Measurements from ENCODE around the gene NAT14.

NAT14 gene

GRCh38 chr19:55453511-55454260, 31.3 kb upstream of the NAT14 start:
- DNase-seq (ENCODE audit: low spot score) = no peak
- no peak for FAIRE-seq

DNA sequence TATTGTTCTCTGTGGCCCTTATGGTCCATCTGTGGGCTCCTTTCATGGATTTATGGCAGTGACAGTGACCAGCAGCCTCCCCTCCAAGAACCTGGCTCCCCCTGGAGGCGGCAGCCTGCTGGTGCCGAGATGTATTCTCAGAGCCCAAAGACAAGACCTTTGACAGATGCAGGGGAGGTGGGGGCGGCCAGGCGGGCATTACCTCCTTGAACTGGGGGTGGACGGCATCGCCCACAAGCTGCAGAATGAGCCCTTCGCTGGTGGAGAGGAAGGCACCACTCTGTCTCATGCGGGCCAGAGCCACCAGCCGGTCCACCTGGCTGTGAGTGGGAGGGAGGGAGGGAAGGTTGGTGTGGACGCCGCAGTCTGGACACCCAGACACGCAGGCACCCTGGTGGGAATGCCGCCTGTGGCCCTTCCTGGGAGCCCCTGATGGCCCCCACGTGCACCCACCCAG, 30.2 kb upstream of the NAT14 start:
- FAIRE-seq (no peak), DNase-seq (ENCODE audit: low spot score) (peak; percentile 56)

GRCh38 chr19:55455576-55456235, 29.3 kb upstream of the NAT14 start:
- FAIRE-seq = no peak
- no peak for DNase-seq (ENCODE audit: low spot score)

- FAIRE-seq (no peak), DNase-seq (ENCODE audit: low spot score) (no peak)
These were observed 28.6 kb upstream of the NAT14 start for GRCh38 chr19:55456347-55456746.

GRCh38 chr19:55457683-55458457, 27.1 kb upstream of the NAT14 start:
- FAIRE-seq = no peak
- DNase-seq (ENCODE audit: low spot score) = no peak

DNA sequence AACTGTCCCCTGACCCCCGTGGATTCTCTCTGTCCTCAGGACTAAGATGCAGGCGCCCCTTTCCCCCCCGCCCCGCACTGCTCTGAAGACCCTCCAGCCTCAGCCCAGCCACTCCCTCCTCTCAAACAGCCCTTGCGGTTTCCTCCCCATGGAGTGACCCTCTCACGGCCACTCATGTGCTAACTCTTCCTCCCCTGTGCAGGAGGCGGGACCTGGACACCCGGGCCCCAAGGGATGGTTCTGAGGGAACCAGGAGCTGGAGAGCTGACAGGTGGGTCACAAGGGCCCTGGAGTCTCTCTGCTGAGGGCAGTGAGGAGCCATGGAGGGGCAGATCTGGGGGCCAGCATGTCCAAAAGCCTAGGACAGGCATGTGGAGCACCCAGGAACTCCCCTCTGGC, 25.4 kb upstream of the NAT14 start:
- FAIRE-seq = no peak
- no peak for DNase-seq (ENCODE audit: low spot score)

- DNase-seq (ENCODE audit: low spot score) (no peak), FAIRE-seq (no peak)
These were observed 24.9 kb upstream of the NAT14 start for GRCh38 chr19:55459950-55460657.

GRCh38 chr19:55460670-55461258, 24.2 kb upstream of the NAT14 start:
- DNase-seq (ENCODE audit: low spot score) (peak; percentile 84), FAIRE-seq (peak; percentile 20)

GRCh38 chr19:55461259-55461973, 23.6 kb upstream of the NAT14 start, which contains the start of gene ISOC2:
Gene ISOC2 (minus strand): TSS chr19:55461642. CDS start chr19:55456486, 5,156 bp downstream.
- DNase-seq (ENCODE audit: low spot score) (peak; percentile 99), FAIRE-seq (peak; percentile 94)

- no peak for FAIRE-seq
- no peak for DNase-seq (ENCODE audit: low spot score)
These were observed 22.9 kb upstream of the NAT14 start for GRCh38 chr19:55461974-55462626.

DNA sequence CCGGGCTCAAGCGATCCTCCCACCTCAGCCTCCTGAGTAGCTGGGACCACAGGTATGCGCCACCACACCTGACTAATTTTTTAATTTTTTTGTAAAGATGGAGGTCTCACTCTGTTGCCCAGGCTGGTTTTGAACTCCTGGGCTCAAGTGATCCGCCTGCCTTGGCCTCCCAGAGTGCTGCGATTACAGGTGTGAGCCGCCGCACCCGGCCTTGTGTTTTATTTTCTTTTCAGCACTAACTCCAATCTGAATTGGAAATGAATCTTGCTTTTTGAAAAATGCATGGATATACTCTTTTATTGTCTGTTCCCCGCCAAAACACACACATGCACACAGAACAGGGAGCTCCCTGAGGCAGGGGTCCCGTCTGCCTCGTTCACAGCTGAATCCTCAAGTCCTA, 22.3 kb upstream of the NAT14 start:
- FAIRE-seq (no peak), DNase-seq (ENCODE audit: low spot score) (no peak)

GRCh38 chr19:55463583-55464031, 21.4 kb upstream of the NAT14 start:
- no peak for DNase-seq (ENCODE audit: low spot score)
- no peak for FAIRE-seq

DNA sequence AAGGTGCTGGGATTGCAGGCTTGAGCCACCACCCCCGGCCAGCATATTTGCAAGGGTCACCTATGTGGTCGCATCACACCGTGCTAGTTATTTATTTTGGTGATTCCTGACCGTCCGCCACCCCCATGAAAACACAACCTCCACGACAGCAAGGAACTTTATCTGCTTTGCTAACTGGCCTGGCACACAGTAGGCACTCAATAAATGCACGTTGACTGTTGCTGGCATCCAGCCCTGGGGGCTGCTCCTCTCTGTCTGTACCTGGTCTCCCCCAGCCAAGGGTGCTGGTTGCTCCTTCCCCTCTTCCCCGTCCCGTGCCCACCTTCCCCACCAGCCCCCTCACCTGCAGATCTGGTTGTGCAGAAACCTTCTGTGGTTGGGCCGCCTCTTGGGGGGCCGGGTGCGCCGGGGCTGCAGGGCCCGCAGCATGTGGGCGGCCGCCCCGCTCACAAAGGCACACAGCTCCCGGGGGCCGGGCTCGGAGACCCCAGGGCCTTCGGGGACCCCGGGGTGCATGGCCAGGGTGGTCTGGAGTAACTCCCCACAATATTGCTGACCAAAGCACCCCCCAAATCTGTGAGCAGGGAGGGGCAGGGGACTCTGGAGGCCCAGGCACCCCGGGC, 20.8 kb upstream of the NAT14 start:
- no peak for DNase-seq (ENCODE audit: low spot score)
- no peak for FAIRE-seq

DNA sequence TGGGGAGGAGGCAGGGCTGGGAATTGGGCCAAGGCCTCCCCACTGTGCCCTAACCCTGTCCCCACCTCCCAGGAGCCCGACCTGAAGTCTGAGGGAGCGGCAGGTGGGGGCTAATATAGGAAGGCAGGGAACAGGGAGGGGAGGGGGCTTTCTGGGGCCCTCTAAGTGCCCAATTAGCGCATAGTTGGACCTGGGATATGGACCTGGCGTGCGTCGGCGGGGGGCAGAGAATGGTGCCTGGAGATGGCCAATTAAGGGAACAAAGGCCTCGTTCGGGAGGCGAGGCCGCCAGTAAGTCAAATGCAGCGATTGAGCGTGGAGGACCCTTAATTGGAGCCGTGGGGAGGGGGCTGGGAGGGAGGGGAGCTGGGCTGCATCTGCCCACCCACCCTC, 20.3 kb upstream of the NAT14 start, which contains the start of gene C19orf85:
TSS of gene C19orf85 (minus strand) at position 90 of the 393 bp plus-strand sequence. CDS start 197 bp downstream, outside the sequence.
- DNase-seq (ENCODE audit: low spot score) (no peak), FAIRE-seq (no peak)

DNA sequence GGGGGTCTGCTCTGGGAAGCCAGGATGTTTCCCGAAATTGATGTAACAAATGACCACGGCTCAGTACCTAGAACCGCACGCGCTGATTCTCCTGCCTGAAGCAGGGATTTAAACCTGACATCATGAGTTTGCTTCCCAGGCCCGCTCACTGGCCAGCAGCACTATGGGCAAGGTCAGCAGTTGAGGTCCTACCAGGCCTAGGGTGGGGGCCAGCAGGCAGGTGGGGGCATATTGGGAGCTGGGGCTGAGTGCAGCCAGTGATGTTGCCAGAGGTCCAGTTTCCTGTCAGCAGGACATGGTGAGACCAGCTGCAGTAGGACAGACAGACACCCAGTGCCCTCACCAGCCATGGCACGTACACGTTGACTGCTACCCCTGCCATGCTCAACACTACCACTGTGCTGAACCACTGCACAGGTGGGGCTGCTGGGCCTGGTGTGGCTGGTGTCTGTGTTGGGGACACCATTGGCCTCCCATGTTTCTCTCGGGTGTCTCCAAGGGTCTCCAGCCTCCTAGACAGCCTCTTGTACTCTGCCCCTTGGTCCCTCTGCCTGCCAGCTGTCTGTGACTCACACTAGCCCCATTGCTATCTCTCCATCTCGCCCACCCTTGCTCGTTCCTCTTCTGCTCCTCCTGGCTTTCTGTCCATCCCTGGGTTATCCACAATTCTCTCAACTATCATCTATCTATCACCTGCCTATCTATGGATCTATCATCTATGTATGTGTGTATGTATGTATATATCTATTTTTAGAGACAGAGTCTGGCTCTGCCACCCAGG, 19.3 kb upstream of the NAT14 start:
- DNase-seq (ENCODE audit: low spot score) (no peak), FAIRE-seq (no peak)

GRCh38 chr19:55466241-55466614, 18.8 kb upstream of the NAT14 start:
- DNase-seq (ENCODE audit: low spot score) (no peak), FAIRE-seq (no peak)

- FAIRE-seq (no peak), DNase-seq (ENCODE audit: low spot score) (peak; percentile 64)
These were observed 17.5 kb upstream of the NAT14 start for GRCh38 chr19:55467236-55468053.

DNA sequence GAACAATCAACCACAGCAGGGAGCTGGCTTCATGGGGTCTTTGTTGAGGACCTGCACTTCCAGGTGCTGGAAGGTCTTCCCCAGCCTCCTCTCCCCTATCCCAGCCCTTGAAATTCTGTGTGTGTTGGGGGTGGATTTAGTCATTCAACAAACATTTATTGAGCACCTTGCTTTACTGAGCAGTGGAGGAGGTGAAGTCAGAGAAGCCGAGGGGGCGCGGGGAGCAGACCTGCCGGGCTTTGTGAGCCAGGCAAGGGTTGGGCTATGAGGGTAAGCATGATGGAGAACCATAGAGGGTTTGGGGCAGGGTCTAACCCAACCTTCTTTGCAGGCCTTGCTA, 17.0 kb upstream of the NAT14 start:
- FAIRE-seq (no peak), DNase-seq (ENCODE audit: low spot score) (no peak)
